NCI-H2227 (cell line): Measurements from ENCODE around the gene GREM2.

ENCODE experiments used
- DNase-seq: peaks from one replicate; lab custom pipeline; 2025; ENCODE audit not compliant: unreplicated experiment; lab: John Stamatoyannopoulos, UW

GREM2 gene

DNA sequence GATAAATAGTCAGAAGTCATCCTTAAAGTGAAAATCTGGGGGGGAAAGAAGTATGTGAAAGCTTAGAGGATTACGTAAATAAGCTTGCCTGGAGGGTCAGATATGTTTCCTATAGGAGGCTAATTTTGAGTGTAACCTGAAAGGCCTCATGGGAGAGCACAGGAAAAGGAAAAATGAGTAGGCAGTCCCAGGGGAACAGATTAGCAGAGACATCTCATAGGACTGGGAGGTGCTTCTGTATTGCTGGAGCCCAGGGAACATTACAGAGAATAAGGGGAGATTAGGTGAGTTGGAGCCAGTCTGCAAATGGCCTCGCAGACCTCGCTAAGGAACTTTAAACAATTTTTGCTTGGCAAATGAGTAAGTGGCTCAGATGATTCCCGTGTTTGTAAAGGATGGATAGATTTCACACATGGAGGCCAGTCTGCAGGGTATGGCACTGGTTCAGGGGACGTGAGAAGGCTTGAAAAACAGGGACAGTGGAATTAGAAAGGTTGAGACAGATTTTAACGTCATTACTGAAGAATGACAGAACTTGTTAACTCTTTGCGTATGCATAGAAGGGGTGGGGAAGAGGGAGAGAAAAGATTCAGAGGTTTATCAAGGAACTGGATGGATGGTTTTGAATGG lies 149.1 kb downstream of the GREM2 start:
- no peak for DNase-seq

DNA sequence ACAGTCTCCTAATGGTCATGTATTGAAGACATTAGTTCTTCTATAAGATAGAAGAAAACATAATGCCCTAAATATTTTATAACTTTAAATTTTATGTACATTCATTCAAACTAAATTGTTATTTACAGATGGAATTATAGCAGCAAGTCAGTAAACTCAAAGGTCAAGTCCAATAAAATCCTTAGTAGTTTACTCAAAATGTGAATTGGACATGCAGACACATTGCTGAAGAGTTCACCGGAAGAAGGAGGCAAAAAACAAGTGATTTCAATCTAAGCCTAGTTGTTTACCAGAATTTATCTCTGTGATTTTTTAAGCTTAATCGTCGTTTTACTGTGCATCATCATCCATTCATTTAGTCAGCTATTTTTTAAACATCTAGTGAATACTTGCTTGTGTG lies 149.7 kb downstream of the GREM2 start:
- DNase-seq, result no peak

DNA sequence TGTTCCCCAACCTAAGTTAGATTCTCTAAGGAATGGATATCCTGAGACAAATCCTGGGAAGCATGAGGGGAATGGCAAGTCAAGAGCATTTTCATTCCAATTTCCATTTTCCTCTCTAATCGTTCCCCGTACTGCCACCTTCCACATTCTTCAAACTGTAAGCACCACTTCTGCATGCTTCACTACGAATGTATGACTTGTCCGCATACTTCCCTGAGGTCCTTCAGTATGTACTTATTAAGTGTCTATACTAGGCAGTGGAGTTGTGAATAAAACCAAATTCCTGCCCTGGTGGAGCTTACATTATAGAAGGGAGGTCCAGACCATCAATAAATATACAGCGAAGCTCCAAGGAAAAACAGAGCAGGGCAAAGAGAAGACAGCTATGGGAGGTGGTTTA lies 154.8 kb downstream of the GREM2 start:
- no peak for DNase-seq

DNA sequence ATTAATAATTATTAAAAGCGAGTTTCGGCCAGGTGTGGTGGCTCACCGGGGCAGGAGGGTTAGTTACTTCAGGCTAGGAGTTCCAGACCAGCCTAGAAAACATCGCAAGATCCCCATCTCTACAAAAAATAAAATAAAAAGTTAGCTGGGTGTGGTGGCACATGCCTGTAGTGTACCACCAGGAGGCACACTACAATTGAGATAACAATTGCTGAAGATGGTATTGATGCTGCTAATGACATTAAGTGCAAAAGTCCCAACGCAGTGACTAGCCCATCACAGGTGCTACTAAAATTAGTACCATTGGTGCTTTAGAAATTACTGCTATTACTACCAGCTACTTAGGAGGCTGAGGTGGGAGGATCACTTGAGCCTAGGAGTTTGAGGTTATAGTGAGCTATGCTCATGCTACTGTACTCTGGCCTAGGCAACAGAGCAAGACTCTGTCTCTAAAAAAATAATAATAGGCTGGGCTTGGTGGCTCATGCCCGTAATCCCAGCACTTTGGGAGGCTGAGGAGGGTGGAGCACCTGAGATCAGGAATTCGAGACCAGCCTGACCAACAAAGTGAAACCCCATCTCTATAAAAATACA lies 156.6 kb downstream of the GREM2 start:
- no peak for DNase-seq

DNA sequence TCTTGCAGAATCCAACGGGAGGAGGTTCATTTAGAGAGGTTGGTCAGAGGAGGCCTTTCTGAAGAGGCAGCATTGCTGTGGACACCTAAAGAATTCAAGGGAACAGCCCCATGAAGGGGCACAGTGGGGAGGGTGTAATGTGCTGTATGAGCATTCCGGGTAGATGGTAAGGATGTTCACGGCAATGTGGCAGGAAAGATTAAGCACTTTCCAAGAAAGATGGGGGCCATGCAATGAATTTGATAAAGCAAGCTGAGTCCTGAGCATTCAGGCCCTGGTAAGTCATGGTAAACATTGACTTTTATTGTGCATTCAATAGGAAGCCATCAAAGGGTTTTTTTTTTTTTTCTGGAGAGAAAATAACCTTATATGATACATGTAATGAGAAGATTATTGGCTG lies 166.6 kb downstream of the GREM2 start:
- no peak for DNase-seq

DNA sequence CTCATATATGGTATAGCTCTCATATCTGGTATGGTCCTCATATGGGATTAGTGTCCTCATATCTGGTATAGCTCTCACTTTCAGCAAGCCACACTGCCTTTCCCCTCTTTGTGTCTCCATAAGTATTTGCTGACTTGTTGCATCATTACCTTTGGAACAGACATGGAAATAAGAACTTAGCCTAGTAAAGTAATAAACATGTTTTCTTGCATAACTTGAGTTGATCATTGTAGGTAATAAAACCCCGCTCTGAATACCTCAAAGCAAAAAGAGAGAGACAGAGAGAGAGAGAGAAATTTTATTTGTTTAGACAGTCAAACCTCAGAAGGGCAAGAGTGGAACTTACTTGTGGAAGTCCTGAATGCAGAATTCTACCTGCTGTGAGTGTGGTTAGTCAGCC lies 170.3 kb downstream of the GREM2 start:
- DNase-seq, result no peak
